Thoracic aorta (tissue), 2 donors: ENCODE measurements around the gene NID2. TPM values are rescaled to one million over a fixed set of nuclear protein-coding genes. Genes with fewer than 3 reads are reported as not detected.

ENCODE experiments used
- ATAC-seq: fragments of 150-250 bp; one replicate; pipeline ENCODE4 v1.8.0; 2017; ENCODE audit warnings: low read depth; ENCODE audit not compliant: insufficient number of reproducible peaks, low FRiP score
- DNase-seq: peaks from one replicate; pipeline ENCODE4 v3.0.0-alpha.2; 2020; ENCODE audit warnings: low spot score
- H3K27ac ChIP-seq, 2 donors: fragments of 200-600 bp; sonication (generic); 1 replicate in 1 of 2; 2 replicates in 1 of 2; pipeline ENCODE4 v1.5.1; 2016; ENCODE audit warnings: mild to moderate bottlenecking in 2 of 2, moderate library complexity in 2 of 2
- H3K27me3 ChIP-seq: fragments of 200-600 bp; sonication (generic); replicated peaks from 2 replicates; pipeline ENCODE4 v1.6.0; 2016; ENCODE audit warnings: mild to moderate bottlenecking; ENCODE audit not compliant: insufficient read depth
- H3K36me3 ChIP-seq: fragments of 200-600 bp; sonication (generic); one replicate; pipeline ENCODE4 v1.5.1; 2016
- H3K4me1 ChIP-seq, 2 donors: fragments of 200-600 bp; sonication (generic); 1 replicate in 1 of 2; 2 replicates in 1 of 2; pipeline versions ENCODE4 v1.5.1 to v1.6.0; 2016; ENCODE audit warnings: low read depth in 2 of 2, mild to moderate bottlenecking in 1 of 2; ENCODE audit not compliant: control insufficient read depth in 1 of 2
- H3K4me3 ChIP-seq: fragments of 200-600 bp; sonication (generic); 2 replicates; pipeline ENCODE4 v1.5.1; 2016; ENCODE audit warnings: mild to moderate bottlenecking
- H3K9me3 ChIP-seq: fragments of 200-600 bp; sonication (generic); 2 replicates; pipeline ENCODE4 v1.5.1; 2016
- total RNA-seq, 2 donors: library from RNA; depleted of rRNA; stranded (reverse); fragments of >200 nt; gene quantifications; one replicate each; pipeline versions ENCODE4 v1.1.0 to v1.2.3, GENCODE V29; 2016
- TF ChIP-seq, protein P1 (sequence below): fragments of 200-600 bp; sonication (generic); IDR thresholded peaks from one replicate; pipeline ENCODE4 v1.5.1; 2019; ENCODE audit warnings: antibody characterized with exemption

The NID2 gene, protein sequence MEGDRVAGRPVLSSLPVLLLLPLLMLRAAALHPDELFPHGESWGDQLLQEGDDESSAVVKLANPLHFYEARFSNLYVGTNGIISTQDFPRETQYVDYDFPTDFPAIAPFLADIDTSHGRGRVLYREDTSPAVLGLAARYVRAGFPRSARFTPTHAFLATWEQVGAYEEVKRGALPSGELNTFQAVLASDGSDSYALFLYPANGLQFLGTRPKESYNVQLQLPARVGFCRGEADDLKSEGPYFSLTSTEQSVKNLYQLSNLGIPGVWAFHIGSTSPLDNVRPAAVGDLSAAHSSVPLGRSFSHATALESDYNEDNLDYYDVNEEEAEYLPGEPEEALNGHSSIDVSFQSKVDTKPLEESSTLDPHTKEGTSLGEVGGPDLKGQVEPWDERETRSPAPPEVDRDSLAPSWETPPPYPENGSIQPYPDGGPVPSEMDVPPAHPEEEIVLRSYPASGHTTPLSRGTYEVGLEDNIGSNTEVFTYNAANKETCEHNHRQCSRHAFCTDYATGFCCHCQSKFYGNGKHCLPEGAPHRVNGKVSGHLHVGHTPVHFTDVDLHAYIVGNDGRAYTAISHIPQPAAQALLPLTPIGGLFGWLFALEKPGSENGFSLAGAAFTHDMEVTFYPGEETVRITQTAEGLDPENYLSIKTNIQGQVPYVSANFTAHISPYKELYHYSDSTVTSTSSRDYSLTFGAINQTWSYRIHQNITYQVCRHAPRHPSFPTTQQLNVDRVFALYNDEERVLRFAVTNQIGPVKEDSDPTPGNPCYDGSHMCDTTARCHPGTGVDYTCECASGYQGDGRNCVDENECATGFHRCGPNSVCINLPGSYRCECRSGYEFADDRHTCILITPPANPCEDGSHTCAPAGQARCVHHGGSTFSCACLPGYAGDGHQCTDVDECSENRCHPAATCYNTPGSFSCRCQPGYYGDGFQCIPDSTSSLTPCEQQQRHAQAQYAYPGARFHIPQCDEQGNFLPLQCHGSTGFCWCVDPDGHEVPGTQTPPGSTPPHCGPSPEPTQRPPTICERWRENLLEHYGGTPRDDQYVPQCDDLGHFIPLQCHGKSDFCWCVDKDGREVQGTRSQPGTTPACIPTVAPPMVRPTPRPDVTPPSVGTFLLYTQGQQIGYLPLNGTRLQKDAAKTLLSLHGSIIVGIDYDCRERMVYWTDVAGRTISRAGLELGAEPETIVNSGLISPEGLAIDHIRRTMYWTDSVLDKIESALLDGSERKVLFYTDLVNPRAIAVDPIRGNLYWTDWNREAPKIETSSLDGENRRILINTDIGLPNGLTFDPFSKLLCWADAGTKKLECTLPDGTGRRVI (N-terminal part only)
- 10 to 100 TPM; 21.0 to 33.3 TPM for total RNA-seq

DNA sequence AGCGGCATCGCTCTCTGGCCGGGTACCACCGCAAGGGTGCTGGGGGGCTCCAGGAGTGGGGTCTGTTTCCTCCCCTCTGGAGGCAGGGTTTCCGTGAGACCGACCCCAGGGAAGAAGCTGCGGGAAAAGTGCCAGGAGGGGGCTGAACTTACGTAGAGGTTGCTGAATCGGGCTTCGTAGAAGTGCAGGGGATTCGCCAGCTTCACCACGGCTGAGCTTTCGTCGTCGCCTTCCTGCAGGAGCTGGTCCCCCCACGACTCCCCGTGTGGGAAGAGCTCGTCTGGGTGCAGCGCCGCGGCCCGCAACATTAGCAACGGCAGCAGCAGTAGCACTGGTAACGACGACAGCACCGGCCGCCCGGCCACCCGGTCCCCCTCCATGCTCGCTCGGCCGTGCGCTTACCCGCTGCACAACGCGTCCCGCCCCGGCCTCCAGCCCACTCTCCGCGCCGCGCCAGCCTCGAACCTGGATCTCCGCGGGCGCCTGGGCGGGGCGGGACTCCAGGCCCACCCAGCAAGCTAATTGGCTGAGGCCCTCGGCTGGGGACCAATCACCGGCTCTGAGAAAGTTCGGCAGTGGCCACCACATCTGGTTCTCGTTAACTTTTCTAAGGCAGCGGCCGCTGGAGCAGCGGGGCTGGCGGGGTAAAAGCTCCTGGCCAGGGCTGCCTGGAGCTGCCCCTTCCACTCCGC, at the start of gene NID2:
TSS of gene NID2 (minus strand) at position 445 of the 692 bp plus-strand sequence. CDS start at position 380, 65 bp downstream.
- Histone ChIP-seq H3K36me3 (no peaks in the 10 kb centered on the region), H3K4me1 (peaks cover 4 to 30% of the 10 kb centered on the region in 2 donors), H3K27me3 (no peaks in the 10 kb centered on the region), H3K27ac (peak within 1 kb of the TSS; percentile 75 to 81), H3K4me3 (peak within 1 kb of the TSS; percentile 81), H3K9me3 (no peaks in the 10 kb centered on the region)
- TF ChIP-seq, protein P1, sequence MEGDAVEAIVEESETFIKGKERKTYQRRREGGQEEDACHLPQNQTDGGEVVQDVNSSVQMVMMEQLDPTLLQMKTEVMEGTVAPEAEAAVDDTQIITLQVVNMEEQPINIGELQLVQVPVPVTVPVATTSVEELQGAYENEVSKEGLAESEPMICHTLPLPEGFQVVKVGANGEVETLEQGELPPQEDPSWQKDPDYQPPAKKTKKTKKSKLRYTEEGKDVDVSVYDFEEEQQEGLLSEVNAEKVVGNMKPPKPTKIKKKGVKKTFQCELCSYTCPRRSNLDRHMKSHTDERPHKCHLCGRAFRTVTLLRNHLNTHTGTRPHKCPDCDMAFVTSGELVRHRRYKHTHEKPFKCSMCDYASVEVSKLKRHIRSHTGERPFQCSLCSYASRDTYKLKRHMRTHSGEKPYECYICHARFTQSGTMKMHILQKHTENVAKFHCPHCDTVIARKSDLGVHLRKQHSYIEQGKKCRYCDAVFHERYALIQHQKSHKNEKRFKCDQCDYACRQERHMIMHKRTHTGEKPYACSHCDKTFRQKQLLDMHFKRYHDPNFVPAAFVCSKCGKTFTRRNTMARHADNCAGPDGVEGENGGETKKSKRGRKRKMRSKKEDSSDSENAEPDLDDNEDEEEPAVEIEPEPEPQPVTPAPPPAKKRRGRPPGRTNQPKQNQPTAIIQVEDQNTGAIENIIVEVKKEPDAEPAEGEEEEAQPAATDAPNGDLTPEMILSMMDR, result no peak
- DNase-seq, result no peak
- peak; percentile 74 for ATAC-seq

DNA sequence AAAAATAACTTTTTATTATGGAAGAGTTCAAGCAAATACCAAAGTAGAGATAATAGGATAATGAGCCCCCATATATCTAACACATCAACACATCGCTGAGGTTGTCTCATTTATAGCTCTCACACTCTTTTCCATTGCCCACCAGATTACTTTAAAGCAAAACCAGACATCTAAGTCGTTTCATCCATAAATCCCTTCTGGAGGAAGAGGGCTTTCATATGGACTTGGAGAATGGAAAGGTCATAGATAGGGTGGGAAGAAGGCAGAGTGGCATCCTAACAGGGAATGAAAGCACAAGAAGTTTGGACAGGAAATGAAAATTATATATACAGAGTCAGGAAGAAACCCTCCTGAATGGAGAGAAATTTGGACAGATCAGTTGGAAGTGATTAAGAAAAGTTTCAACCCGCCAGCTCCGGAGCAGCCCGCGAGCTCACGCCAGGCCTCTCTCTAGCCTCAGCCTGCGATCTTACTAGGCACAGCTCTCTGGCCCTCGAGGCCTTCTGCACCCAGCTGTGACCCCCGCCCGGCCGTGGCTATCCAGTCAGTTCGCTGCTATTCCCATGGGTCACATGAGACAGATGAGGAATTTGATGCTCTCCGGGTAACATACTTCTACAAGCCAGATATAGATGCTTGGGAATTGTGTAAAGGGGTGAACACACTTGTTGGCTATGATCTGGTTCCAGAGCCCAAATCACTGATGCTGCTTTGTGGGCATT, 48.4 kb upstream of the NID2 start:
- Histone ChIP-seq H3K27me3 (no peaks in the 10 kb centered on the region), H3K36me3 (no peaks in the 10 kb centered on the region), H3K4me3 (no peak overlapping the region), H3K4me1 (no peaks in the 10 kb centered on the region), H3K27ac (no peak overlapping the region), H3K9me3 (no peaks in the 10 kb centered on the region)
- TF ChIP-seq, protein P1, result no peak
- ATAC-seq (no peak), DNase-seq (no peak)

DNA sequence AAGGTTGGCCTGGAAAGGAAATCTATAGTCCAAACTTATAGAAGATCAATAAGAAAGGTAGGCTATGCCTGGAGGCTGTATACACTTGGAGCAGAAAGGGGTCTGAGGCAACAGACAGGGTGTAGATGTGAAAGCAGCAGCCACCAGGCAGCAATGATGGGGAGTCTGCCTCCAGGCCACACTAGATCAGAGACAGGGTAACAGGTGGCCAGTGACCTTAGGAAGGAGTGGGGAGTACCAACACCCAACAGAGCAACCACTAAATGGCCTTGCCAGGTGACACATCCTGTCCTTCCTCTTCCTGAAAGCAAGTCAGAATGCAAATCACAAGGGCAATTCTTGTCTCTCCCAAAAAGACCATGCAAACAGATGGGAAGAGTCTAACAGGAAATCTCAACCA, 46.4 kb upstream of the NID2 start:
- no peak overlapping the region for H3K27ac ChIP-seq
- H3K4me1 ChIP-seq, result no peaks in the 10 kb centered on the region
- H3K9me3 ChIP-seq, result no peaks in the 10 kb centered on the region
- DNase-seq (no peak), ATAC-seq (no peak)
- TF ChIP-seq, protein P1, result no peak
- no peaks in the 10 kb centered on the region for H3K27me3 ChIP-seq
- no peak overlapping the region for H3K4me3 ChIP-seq
- H3K36me3 ChIP-seq, result no peaks in the 10 kb centered on the region

DNA sequence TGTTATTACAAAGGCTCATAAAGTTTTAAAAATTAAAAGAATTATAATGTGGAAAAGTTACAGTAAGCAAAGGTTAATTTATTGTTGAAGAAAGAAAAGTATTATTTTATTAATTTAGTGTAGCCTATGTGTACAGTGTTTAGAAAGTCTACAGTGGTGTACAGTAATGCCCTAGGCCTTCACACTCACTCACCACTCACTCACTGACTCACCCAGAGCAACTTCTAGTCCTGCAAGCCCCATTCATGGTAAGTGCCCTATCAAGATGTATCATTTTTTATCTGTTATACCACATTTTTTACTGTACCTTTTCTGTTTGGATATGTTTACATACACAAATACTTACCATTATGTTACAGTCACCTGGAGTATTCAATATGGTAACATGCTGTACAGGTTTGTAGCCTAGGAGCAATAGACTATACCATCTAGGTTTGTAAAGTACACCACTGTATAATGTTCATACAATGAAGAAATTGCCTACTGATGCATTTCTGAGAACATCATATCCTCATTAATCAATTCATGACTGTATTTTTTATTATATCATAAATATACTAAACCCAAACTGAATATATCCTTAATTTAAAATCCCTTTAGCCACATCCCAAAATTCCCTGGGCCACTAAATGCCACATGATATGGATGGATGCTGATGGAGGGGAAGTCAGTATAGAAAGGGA, 43.6 kb upstream of the NID2 start:
- H3K4me1 ChIP-seq, result no peaks in the 10 kb centered on the region

More for the DNA sequence above, 43.6 kb upstream of the NID2 start:
- no peaks in the 10 kb centered on the region for H3K36me3 ChIP-seq
- TF ChIP-seq, protein P1, result no peak
- H3K9me3 ChIP-seq, result no peaks in the 10 kb centered on the region
- no peaks in the 10 kb centered on the region for H3K27me3 ChIP-seq
- H3K27ac ChIP-seq, result no peak overlapping the region
- H3K4me3 ChIP-seq, result no peak overlapping the region
- no peak for DNase-seq
- ATAC-seq, result no peak
